SKM-1 (cell line): ENCODE data around the gene HCFC1R1.

ENCODE experiments used
- DNase-seq: peaks from one replicate; lab custom pipeline; 2025; ENCODE audit not compliant: unreplicated experiment; lab: John Stamatoyannopoulos, UW

HCFC1R1 gene

GRCh38 chr16:2976673-2977072, 47.1 kb downstream of the HCFC1R1 start:
- DNase-seq, result no peak

- no peak for DNase-seq
These were observed 47.5 kb downstream of the HCFC1R1 start for GRCh38 chr16:2976201-2976600.

GRCh38 chr16:2975161-2975795, 48.5 kb downstream of the HCFC1R1 start:
- no peak for DNase-seq

- DNase-seq, result no peak
These were observed 49.3 kb downstream of the HCFC1R1 start for GRCh38 chr16:2974319-2975056.

- no peak for DNase-seq
These were observed 50.0 kb downstream of the HCFC1R1 start for GRCh38 chr16:2973605-2974318.

GRCh38 chr16:2973093-2973492, 50.6 kb downstream of the HCFC1R1 start:
- DNase-seq, result no peak
